Hepatocyte (in vitro differentiated cells): ENCODE measurements around the gene CCDC88C.

Source experiments
- EZH2phosphoT487 ChIP-seq: fragments of 200-600 bp; sonication (generic); IDR thresholded peaks from one replicate; pipeline ENCODE4 v1.6.1; 2018; ENCODE audit warnings: antibody characterized with exemption, mild to moderate bottlenecking, low read depth, moderate library complexity; ENCODE audit not compliant: unreplicated experiment, severe bottlenecking
- TF ChIP-seq, protein P1 (sequence below): fragments of 200-600 bp; sonication (generic); IDR thresholded peaks from 2 replicates; pipeline ENCODE4 v1.5.1; 2016; ENCODE audit warnings: antibody characterized with exemption, mild to moderate bottlenecking; ENCODE audit not compliant: poor library complexity

GRCh38 chr14:91255026-91255695 is 162.5 kb downstream of the CCDC88C start:
- TF ChIP-seq, protein P1, sequence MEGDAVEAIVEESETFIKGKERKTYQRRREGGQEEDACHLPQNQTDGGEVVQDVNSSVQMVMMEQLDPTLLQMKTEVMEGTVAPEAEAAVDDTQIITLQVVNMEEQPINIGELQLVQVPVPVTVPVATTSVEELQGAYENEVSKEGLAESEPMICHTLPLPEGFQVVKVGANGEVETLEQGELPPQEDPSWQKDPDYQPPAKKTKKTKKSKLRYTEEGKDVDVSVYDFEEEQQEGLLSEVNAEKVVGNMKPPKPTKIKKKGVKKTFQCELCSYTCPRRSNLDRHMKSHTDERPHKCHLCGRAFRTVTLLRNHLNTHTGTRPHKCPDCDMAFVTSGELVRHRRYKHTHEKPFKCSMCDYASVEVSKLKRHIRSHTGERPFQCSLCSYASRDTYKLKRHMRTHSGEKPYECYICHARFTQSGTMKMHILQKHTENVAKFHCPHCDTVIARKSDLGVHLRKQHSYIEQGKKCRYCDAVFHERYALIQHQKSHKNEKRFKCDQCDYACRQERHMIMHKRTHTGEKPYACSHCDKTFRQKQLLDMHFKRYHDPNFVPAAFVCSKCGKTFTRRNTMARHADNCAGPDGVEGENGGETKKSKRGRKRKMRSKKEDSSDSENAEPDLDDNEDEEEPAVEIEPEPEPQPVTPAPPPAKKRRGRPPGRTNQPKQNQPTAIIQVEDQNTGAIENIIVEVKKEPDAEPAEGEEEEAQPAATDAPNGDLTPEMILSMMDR: no peak
- TF ChIP-seq EZH2phosphoT487: no peak
